ENCODE data around the gene TVP23A.
"Not testable (repeated sequence)": the region's sequence is repeated elsewhere in the genome, so short reads cannot be mapped to it uniquely, and the experiment has no call there.

TVP23A gene

GRCh38 chr16:10835281-10835931 is 16.8 kb upstream of the TVP23A start:
- no peak for DNase-seq

- no peak for DNase-seq
Measured at GRCh38 chr16:10834766-10835165, 16.2 kb upstream of the TVP23A start.

GRCh38 chr16:10834130-10834529 is 15.5 kb upstream of the TVP23A start:
- no peak for DNase-seq

GRCh38 chr16:10833271-10833670 is 14.7 kb upstream of the TVP23A start:
- DNase-seq, result no peak

GRCh38 chr16:10831894-10832886 is 13.6 kb upstream of the TVP23A start:
- DNase-seq, result no peak

GRCh38 chr16:10830240-10830639 is 11.6 kb upstream of the TVP23A start:
- DNase-seq, result not testable (repeated sequence)

- not testable (repeated sequence) for DNase-seq
Measured at GRCh38 chr16:10829390-10830098, 10.9 kb upstream of the TVP23A start.

- no peak for DNase-seq
Measured at GRCh38 chr16:10828851-10829366, 10.3 kb upstream of the TVP23A start.

GRCh38 chr16:10827691-10828341 is 9.2 kb upstream of the TVP23A start:
- DNase-seq, result no peak

GRCh38 chr16:10824111-10824893 is 5.7 kb upstream of the TVP23A start:
- DNase-seq, result no peak

GRCh38 chr16:10822702-10823101 is 4.1 kb upstream of the TVP23A start:
- no peak for DNase-seq

- no peak for DNase-seq
Measured at GRCh38 chr16:10820546-10820945, 2.0 kb upstream of the TVP23A start.

- DNase-seq, result no peak
Measured at GRCh38 chr16:10817514-10817913, 1.1 kb downstream of the TVP23A start.

- no peak for DNase-seq
Measured at GRCh38 chr16:10813099-10813455, 5.5 kb downstream of the TVP23A start.

- DNase-seq, result no peak
Measured at GRCh38 chr16:10812312-10813098, 6.1 kb downstream of the TVP23A start.

- no peak for DNase-seq
Measured at GRCh38 chr16:10809706-10810105, 8.9 kb downstream of the TVP23A start.

- no peak for DNase-seq
Measured at GRCh38 chr16:10808850-10809249, 9.7 kb downstream of the TVP23A start.

GRCh38 chr16:10808218-10808617 is 10.4 kb downstream of the TVP23A start:
- no peak for DNase-seq

GRCh38 chr16:10806698-10807097 is 11.9 kb downstream of the TVP23A start:
- no peak for DNase-seq

GRCh38 chr16:10805334-10805733 is 13.3 kb downstream of the TVP23A start:
- no peak for DNase-seq

GRCh38 chr16:10799736-10800135 is 18.9 kb downstream of the TVP23A start:
- DNase-seq, result no peak
